ENCODE measurements around the gene PLCL2. TPM values are rescaled to one million over a fixed set of nuclear protein-coding genes. Genes with fewer than 3 reads are reported as not detected.

Gene PLCL2
- total and polyA plus RNA-seq, 10 donors: 6.9 to 60.4 (median 41.8) TPM

GRCh38 chr3:17118771-17119170 is 234.0 kb downstream of the PLCL2 start:
- H3K27me3 ChIP-seq (replicated peaks in 1 of 7): no peaks in the 10 kb centered on the region
- TF ChIP-seq POLR2AphosphoS5 (IDR thresholded peaks at IDR 0.05): no peak
- TF ChIP-seq POLR2A (IDR thresholded peaks at IDR 0.05): no peak
- TF ChIP-seq, protein P1, sequence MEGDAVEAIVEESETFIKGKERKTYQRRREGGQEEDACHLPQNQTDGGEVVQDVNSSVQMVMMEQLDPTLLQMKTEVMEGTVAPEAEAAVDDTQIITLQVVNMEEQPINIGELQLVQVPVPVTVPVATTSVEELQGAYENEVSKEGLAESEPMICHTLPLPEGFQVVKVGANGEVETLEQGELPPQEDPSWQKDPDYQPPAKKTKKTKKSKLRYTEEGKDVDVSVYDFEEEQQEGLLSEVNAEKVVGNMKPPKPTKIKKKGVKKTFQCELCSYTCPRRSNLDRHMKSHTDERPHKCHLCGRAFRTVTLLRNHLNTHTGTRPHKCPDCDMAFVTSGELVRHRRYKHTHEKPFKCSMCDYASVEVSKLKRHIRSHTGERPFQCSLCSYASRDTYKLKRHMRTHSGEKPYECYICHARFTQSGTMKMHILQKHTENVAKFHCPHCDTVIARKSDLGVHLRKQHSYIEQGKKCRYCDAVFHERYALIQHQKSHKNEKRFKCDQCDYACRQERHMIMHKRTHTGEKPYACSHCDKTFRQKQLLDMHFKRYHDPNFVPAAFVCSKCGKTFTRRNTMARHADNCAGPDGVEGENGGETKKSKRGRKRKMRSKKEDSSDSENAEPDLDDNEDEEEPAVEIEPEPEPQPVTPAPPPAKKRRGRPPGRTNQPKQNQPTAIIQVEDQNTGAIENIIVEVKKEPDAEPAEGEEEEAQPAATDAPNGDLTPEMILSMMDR (IDR thresholded peaks at IDR 0.05 in 8 of 11, conservative IDR thresholded peaks at IDR 0.05 in 3 of 11): no peak
- no peaks in the 10 kb centered on the region for H3K36me3 ChIP-seq
- no peak overlapping the region for H3K4me3 ChIP-seq
- intact Hi-C loops (cut with DNase I; ENCODE audit: low total_unique reads): no loop called here
- no peak overlapping the region for H3K27ac ChIP-seq
- peaks cover 0 to 17% (median under 1%) of the 10 kb centered on the region in 8 donors for H3K9me3 ChIP-seq
- 91 to 97% (median 92%) methylated on average over 5 to 6 of the region's 6 CpGs for WGBS, 5 donors
- H3K4me1 ChIP-seq: no peaks in the 10 kb centered on the region
- no peak for DNase-seq

- no peak overlapping the region for H3K27ac ChIP-seq
- 72 to 89% (median 83%) methylated on average over 5 of the region's 5 CpGs for WGBS, 5 donors
- no peaks in the 10 kb centered on the region for H3K27me3 ChIP-seq (replicated peaks in 1 of 7)
- H3K4me1 ChIP-seq: no peaks in the 10 kb centered on the region
- no peak overlapping the region for H3K4me3 ChIP-seq
- H3K36me3 ChIP-seq: no peaks in the 10 kb centered on the region
- intact Hi-C loops (cut with DNase I; ENCODE audit: low total_unique reads): no loop called here
- no peak for DNase-seq
- H3K9me3 ChIP-seq: peaks cover 0 to 14% (median 0%) of the 10 kb centered on the region in 8 donors
- TF ChIP-seq, protein P1 (IDR thresholded peaks at IDR 0.05 in 8 of 11, conservative IDR thresholded peaks at IDR 0.05 in 3 of 11): no peak
- TF ChIP-seq POLR2A (IDR thresholded peaks at IDR 0.05): no peak
- TF ChIP-seq POLR2AphosphoS5 (IDR thresholded peaks at IDR 0.05): no peak
These were observed 234.7 kb downstream of the PLCL2 start for GRCh38 chr3:17119201-17120072.

- 92 to 97% (median 96%) methylated on average over 4 of the region's 4 CpGs for WGBS, 5 donors
- H3K27ac ChIP-seq: no peak overlapping the region
- intact Hi-C loops (cut with DNase I; ENCODE audit: low total_unique reads): no loop called here
- H3K4me1 ChIP-seq: no peaks in the 10 kb centered on the region
- H3K4me3 ChIP-seq: no peak overlapping the region
- no peaks in the 10 kb centered on the region for H3K27me3 ChIP-seq (replicated peaks in 1 of 7)
- TF ChIP-seq POLR2AphosphoS5 (IDR thresholded peaks at IDR 0.05) (no peak), POLR2A (IDR thresholded peaks at IDR 0.05) (no peak)
- TF ChIP-seq, protein P1 (IDR thresholded peaks at IDR 0.05 in 8 of 11, conservative IDR thresholded peaks at IDR 0.05 in 3 of 11): no peak
- DNase-seq: no peak
- no peaks in the 10 kb centered on the region for H3K36me3 ChIP-seq
- H3K9me3 ChIP-seq: peaks cover 0 to 8% (median 0%) of the 10 kb centered on the region in 8 donors
These were observed 235.4 kb downstream of the PLCL2 start for GRCh38 chr3:17120115-17120514.

GRCh38 chr3:17121336-17121735 is 236.6 kb downstream of the PLCL2 start:
- intact Hi-C loops (cut with DNase I; ENCODE audit: low total_unique reads): no loop called here

More at GRCh38 chr3:17121336-17121735, 236.6 kb downstream of the PLCL2 start:
- H3K4me3 ChIP-seq: no peak overlapping the region
- H3K4me1 ChIP-seq: no peaks in the 10 kb centered on the region
- no peaks in the 10 kb centered on the region for H3K27me3 ChIP-seq (replicated peaks in 1 of 7)
- no peak for TF ChIP-seq POLR2A (IDR thresholded peaks at IDR 0.05)
- TF ChIP-seq, protein P1 (IDR thresholded peaks at IDR 0.05 in 8 of 11, conservative IDR thresholded peaks at IDR 0.05 in 3 of 11): no peak
- DNase-seq: no peak
- H3K27ac ChIP-seq: no peak overlapping the region
- H3K9me3 ChIP-seq: peaks cover 0 to 6% (median 0%) of the 10 kb centered on the region in 8 donors
- no peaks in the 10 kb centered on the region for H3K36me3 ChIP-seq
- 85 to 93% (median 88%) methylated on average over 2 of the region's 2 CpGs for WGBS, 5 donors

Measured in spleen (tissue), 11 donors.